Astrocyte of the cerebellum (primary cell): ENCODE measurements around the gene ZFAND2B.
"Not testable (repeated sequence)": the region's sequence is repeated elsewhere in the genome, so short reads cannot be mapped to it uniquely, and the experiment has no call there.

Source experiments
- DNase-seq: peaks from one replicate; pipeline ENCODE4 v3.0.0-alpha.2; 2011; ENCODE audit warnings: low read depth
- H3K4me3 ChIP-seq: 2 replicates; pipeline ENCODE4 v1.5.1; 2011; ENCODE audit warnings: mild to moderate bottlenecking, low read depth, low read length, moderate library complexity
- in situ Hi-C: cut with HindIII; loops from 2 replicates; pipeline ENCODE4 v1.10.0; 2017; ENCODE audit warnings: low sequenced_read_pairs
- TF ChIP-seq, protein P1 (sequence below): IDR thresholded peaks from 2 replicates; pipeline ENCODE4 v1.5.1; 2012; ENCODE audit warnings: low read length, low read depth, moderate library complexity, mild to moderate bottlenecking; ENCODE audit errors: missing control alignments

The ZFAND2B gene

DNA sequence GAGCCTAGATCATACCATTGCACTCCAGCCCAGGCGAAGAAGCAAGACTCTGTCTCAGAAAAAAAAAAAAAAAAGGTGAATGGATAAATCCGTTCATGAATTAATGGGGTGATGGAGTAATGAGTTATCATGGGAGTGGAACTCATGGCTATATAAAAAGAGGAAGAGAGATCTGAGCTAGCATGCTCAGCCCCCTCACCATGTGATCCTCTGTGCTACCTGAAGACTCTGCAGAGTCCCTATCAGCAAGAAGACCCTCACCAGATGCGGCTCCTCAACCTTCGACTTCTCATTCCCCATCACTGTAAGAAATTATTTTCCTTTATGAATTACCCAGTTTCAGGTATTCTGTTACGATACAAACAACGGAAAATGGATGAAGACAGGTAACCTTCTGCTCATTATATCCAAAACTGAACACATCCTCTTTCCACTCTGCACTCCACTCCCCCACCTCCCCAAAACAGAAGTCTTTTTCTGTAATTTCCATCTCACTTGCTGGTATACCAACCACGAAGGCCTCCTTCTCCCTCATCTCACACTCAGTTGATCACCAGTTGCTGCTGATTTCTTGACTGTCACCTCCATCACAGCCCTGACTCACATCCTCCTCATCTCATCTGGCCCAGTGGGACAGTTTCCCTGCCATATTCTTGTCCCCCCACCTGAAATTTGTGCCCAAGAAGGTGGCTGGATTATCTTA is 19.7 kb upstream of the ZFAND2B start:
- no peak for DNase-seq
- in situ Hi-C loops, result no loop called here
- TF ChIP-seq, protein P1, sequence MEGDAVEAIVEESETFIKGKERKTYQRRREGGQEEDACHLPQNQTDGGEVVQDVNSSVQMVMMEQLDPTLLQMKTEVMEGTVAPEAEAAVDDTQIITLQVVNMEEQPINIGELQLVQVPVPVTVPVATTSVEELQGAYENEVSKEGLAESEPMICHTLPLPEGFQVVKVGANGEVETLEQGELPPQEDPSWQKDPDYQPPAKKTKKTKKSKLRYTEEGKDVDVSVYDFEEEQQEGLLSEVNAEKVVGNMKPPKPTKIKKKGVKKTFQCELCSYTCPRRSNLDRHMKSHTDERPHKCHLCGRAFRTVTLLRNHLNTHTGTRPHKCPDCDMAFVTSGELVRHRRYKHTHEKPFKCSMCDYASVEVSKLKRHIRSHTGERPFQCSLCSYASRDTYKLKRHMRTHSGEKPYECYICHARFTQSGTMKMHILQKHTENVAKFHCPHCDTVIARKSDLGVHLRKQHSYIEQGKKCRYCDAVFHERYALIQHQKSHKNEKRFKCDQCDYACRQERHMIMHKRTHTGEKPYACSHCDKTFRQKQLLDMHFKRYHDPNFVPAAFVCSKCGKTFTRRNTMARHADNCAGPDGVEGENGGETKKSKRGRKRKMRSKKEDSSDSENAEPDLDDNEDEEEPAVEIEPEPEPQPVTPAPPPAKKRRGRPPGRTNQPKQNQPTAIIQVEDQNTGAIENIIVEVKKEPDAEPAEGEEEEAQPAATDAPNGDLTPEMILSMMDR, result no peak
- H3K4me3 ChIP-seq, result no peak overlapping the region

DNA sequence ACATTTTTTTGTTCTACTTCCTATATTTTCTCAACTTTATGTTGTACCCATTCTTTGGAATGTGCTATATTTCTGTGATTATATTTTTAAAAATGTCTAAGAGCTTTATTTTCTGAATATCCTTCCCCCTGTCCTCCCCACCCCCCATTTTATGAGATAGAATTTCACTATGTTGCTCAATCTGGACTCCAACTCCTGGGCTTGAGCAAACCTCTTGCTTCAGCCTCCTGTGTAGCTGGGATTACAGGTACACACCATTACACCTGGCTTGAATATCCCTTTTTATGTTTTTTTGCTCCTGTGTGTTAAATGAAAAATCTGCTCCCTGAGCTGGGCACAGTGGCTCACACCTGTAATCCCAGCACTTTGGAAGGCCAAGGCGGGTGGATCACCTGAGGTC is 9.2 kb upstream of the ZFAND2B start:
- DNase-seq, result no peak
- in situ Hi-C loops, result no loop called here
- TF ChIP-seq, protein P1, result no peak
- no peak overlapping the region for H3K4me3 ChIP-seq

DNA sequence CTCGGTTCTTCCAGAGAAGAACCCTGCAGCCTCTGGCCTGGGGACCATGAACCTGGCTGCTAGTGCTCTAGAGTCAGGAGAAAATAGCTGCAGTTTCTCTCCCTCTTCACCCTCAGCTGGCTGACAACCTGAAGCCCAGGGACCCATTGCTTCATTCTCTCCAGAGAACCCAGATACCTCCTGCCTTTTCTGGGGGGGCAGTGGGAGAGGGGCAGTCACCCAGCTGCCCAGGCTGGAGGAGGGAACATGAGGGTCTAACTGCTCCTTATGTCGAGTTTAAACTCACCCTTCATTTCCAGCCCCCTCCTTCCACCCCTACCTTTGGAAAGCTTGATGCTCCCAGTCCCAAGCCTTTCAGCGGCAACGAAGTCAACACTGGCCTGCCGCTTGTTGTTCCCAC is 7.6 kb upstream of the ZFAND2B start:
- in situ Hi-C loops, result no loop called here
- TF ChIP-seq, protein P1, result no peak
- no peak overlapping the region for H3K4me3 ChIP-seq
- no peak for DNase-seq

DNA sequence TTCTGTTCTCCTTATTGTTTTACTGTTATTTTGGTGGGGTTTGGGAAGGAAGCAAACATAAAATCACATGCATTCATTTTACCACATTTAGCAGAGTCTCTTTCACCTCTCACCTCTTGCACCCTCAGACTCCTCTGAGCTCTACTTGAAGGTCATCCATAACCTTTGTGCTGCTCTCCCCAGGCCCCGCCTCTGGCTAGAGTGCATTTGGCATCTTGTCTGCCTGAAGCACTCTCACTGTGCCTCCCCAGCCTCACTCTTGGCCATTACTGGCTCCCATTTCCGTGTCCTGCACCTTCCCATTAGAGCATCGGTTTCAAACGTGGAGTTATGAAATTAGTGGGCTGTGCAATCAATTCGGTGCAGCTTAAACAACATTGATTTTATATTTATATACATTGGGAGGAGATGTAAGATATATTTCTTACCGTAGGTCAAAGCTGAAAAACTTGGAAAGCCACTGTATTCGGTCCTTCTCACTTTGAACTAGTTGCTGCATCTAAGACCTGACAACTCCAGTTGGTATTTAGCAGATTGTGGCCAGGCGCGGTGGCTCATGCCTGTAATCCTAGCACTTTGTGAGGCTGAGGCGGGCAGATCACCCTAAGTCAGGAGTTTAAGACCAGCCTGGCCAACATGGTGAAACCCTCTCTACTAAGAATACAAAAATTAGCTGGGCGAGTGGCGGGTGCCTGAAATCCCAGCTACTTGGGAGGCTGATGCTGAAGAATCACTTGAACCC is 6.9 kb upstream of the ZFAND2B start:
- in situ Hi-C loops, result no loop called here
- no peak overlapping the region for H3K4me3 ChIP-seq
- no peak for DNase-seq
- TF ChIP-seq, protein P1, result no peak

DNA sequence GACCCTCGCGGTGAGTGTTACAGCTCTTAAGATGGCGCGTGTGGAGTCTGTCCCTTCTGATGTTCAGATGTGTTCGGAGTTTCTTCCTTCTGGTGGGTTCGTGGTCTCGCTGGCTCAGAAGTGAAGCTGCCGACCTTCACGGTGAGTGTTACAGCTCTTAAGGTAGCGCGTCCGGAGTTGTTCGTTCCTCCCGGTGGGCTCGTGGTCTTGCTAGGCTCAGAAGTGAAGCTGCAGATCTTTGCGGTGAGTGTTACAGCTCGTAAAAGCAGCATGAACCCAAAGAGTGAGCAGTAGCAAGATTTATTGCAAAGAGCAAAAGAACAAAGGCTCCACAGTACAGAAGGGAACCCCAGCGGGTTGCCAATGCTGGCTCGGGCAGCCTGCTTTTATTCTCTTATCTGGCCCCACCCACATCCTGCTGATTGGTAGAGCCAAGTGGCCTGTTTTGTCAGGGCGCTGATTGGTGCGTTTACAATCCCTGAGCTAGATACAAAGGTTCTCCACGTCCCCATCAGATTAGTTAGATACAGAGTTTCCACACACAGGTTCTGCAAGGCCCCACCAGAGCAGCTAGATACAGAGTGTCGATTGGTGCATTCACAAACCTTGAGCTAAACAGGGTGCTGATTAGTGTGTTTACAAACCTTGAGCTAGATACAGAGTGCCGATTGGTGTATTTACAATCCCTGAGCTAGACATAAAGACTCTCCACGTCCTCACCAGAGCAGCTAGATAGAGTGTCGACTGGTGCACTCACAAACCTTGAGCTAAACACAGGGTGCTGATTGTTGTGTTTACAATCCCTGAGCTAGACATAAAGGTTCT is 5.9 kb upstream of the ZFAND2B start:
- H3K4me3 ChIP-seq, DNase-seq, in situ Hi-C loops: not testable (repeated sequence)

DNA sequence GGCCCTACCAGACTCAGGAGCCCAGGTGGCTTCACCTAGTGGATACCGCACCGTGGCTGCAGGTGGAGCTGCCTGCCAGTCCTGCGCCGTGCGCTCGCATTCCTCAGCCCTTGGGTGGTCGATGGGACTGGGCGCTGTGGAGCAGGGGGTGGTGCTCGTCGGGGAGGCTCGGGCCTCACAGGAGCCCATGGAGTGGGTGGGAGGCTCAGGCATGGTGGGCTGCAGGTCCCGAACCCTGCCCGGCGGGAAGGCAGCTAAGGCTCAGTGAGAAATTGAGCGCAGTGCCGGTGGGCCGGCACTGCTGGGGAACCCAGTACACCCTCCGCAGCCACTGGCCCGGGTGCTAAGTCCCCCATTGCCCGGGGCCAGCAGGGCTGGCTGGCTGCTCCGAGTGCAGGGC is 5.3 kb upstream of the ZFAND2B start:
- in situ Hi-C loops, H3K4me3 ChIP-seq, DNase-seq: not testable (repeated sequence)

DNA sequence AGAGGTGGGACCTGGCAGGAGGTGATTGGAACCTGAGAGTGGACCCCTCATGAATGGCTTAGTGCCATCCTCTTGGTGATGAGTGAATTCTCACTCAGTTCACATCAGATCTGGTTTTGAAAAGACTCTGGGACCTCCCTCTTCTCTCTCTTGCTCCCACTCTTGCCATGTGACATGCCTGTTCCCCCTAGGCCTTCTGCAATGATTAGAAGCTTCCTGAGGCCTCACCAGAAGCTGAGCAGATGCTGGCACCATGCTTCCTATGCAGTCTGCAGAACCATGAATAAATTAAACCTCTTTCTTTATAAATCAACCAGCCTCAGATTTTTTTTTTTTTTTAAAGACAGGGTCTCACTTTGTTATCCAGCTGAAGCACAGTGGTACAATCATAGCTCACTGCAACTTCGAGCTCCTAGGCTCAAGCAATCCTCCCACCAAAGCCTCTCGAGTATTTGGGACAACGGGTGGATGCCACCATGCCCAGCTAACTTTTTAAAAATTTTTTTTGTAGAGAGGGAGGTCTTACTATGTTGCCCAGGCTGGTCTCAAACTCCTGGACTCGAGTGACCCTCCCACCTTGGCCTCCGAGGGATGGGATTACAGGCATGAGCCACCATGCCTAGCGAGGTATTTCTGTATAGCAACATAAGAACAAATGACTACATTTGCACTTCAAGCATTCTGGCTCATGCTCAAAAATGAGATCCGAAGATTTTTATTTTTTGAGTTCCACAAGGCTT is 2.0 kb upstream of the ZFAND2B start:
- DNase-seq, result no peak
- TF ChIP-seq, protein P1, result no peak
- in situ Hi-C loops, result no loop called here
- no peak overlapping the region for H3K4me3 ChIP-seq
